NCI-H2081 (cell line): Measurements from ENCODE around the gene SLC22A4.

Experiments
- DNase-seq, 2 experiments: peaks; one replicate each; lab custom pipeline; 2025; lab: John Stamatoyannopoulos, UW

The SLC22A4 gene

DNA sequence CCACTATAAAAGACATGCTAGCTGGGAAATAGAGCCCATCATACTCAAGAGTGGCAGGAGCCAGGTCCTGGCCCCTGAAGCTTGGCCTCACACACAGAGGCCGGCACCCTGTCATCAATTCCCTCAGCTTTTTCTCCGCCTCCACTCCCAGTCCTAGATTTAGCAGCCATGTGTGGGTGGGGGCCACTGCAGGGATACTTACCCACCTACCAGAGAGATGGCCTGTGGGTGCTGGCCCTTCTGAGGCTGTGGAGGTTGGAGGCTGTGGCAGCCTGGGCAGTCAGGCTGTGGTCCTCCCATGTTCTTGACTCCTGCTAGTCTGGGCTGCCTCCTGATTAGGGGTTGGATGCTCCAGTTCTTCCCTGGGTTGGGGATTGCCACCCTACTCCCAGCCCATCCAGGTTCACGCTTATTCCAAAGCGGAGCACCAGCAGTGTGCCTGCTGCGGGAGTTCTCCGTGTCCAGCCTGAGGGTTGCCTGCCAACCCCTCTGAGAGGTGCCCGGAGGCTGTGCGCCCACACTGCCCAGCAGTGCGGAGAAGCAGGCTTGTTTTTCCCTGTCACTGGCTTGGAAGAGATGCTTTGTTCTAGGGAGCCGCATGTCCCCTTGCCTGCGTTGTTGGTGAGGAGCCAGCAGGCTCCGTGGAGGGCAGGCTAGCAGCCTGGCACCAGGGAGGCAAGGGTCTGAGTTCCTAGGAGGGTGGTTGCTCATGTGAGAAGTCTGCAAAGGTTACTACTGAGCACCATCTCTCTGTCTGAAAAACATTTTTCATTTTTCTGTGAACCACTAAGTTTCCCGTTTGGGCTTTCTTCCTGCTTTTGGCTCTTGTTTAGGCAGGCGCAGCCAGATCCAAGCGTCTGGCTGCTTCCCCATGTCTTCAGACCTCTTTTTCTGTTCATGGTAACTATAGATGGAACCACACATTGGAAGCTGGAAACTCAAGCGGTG, 82.8 kb downstream of the SLC22A4 start:
- DNase-seq: no peak

GRCh38 chr5:132377738-132378137, 83.5 kb downstream of the SLC22A4 start:
- DNase-seq: no peak

GRCh38 chr5:132378580-132378979, 84.4 kb downstream of the SLC22A4 start:
- DNase-seq: no peak

DNA sequence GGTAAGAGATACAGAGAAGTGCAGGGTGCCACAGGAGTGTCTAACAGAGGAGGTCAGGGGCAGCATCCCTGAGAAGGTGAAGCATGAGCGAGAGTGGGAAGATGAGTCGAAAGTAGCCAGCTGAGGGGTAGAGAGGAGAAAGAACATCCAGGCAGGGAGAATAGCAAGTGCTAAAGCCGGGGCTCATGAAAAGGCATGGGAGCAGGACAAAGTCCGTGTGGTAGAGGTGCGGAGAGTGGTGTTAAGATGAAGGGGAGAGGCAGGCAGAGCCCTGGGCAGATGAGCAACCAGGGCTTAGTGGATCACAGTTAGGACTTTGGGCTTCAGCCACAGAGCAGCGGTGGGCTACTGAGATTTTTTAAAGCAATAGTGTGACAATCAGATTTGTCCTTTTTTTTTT, 85.9 kb downstream of the SLC22A4 start:
- DNase-seq: no peak

DNA sequence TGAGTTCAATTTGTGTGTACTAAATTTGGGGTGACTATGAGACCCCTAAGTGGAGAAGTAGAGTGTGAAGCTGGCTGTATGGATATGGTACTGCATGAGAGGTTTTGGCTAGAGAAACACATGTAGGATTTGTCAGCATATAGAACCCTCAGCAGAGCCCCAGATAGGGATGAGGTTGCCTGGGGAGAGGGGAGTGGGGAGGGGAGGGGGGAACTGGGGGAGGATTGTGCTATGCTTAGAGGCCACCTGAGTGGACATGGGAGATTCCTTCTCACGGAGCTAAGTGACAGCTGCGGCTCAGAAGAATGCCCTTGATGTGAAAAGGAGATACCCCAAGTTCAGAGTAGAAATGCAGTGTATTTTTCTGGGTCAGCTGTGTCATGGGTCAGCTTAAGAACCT, 86.5 kb downstream of the SLC22A4 start:
- no peak for DNase-seq

GRCh38 chr5:132381614-132382013, 87.4 kb downstream of the SLC22A4 start:
- no peak for DNase-seq

GRCh38 chr5:132383261-132383660, 89.1 kb downstream of the SLC22A4 start:
- no peak for DNase-seq

- DNase-seq: no peak
Measured at GRCh38 chr5:132383984-132384383, 89.8 kb downstream of the SLC22A4 start.

GRCh38 chr5:132384506-132385050, 90.4 kb downstream of the SLC22A4 start:
- DNase-seq: no peak

GRCh38 chr5:132385326-132386105, 91.3 kb downstream of the SLC22A4 start:
- DNase-seq: peak; percentile 7 to 25

- DNase-seq: peak; percentile 18 to 26
Measured at GRCh38 chr5:132386644-132387286, 92.6 kb downstream of the SLC22A4 start.

- DNase-seq: no peak
Measured at GRCh38 chr5:132387640-132388117, 93.5 kb downstream of the SLC22A4 start.

DNA sequence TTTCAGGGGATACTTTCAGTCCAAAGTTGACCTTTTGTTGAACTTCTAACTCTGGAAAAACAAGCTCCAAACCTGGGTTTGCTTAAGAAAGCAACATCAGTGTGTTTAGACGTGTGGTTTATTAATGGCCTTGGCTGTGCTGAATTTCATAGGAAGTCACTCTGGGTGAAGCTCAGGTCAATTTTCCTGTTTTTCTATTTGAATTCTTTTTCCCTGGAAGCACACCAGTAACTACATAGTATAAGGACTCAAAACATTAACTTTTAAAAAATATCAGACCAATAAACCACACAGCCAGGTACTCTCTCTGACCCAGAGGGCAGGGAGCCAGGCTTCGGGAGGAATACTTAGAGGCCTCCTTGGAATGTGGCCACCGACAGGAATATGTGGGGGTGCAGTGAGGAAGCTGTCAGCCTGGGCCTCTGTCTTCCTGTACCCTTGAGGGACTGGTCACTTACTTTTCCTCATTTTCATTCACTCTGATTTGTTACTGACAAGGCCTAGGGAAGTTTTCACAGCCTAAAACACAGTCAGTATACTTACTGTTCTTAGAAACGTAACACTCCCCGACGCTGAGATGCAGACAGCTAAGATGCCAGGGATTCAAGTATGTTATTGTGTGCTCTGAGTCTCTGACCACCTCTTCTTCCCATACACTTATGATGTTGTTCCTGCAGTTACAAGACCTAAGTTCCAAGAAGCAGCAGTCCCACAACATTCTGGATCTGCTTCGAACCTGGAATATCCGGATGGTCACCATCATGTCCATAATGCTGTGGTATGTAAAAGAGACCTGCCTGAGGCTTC, 94.3 kb downstream of the SLC22A4 start:
- DNase-seq: no peak

- DNase-seq: no peak
Measured at GRCh38 chr5:132389051-132389331, 94.8 kb downstream of the SLC22A4 start.

GRCh38 chr5:132389585-132390286, 95.5 kb downstream of the SLC22A4 start:
- DNase-seq: no peak

DNA sequence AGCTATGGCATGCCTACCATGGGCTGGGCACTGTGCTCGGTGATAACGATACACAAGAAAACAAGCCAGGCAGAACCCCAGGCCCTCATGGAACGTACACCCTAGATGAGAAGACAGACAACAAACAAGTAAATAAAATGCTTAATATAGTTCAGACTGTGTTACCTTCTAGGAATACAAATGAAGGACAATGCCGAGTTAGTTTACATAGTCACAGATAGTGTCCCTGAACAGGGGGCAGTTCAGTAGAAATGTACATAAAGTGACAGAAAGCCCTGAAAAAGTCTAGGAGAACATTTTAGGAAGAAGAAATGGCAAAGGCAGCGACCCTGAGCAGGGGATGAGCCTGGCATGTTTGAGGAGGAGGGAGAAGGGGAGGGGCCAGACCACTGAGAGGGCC, 97.1 kb downstream of the SLC22A4 start:
- DNase-seq: no peak

GRCh38 chr5:132391870-132392269, 97.7 kb downstream of the SLC22A4 start:
- DNase-seq: no peak

DNA sequence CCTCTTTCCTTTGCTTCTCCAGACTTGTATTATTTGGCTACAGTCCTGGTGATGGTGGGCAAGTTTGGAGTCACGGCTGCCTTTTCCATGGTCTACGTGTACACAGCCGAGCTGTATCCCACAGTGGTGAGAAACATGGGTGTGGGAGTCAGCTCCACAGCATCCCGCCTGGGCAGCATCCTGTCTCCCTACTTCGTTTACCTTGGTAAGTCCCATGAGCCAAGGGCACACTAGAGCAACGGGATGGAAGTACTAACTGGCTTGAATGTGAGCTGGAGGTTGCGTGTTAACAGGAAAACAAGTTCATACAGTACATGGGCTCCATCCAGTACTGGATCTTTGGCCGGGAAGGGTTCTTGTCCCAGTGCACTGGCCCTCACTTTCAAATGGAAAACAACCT, 98.2 kb downstream of the SLC22A4 start:
- DNase-seq: no peak

GRCh38 chr5:132392978-132393825, 99.0 kb downstream of the SLC22A4 start:
- no peak for DNase-seq
